Loucy (cell line): ENCODE data around the gene TANC2.

Experiments used
- CTCF ChIP-seq: fragments of 200-600 bp; sonication (generic); conservative IDR thresholded peaks from 2 replicates; pipeline ENCODE4 v1.5.1; 2014; ENCODE audit warnings: mild to moderate bottlenecking, antibody characterized with exemption, low read length
- EZH2phosphoT487 ChIP-seq: fragments of 200-600 bp; IDR thresholded peaks from 2 replicates; pipeline ENCODE4 v1.6.1; 2018; ENCODE audit warnings: antibody characterized with exemption, mild to moderate bottlenecking, moderate library complexity, borderline replicate concordance

GRCh38 chr17:62963296-62963695, 2.7 kb upstream of the TANC2 start:
- TF ChIP-seq CTCF (no peak), EZH2phosphoT487 (no peak)
